GM12878 (cell line): ENCODE results near the gene SDK2.

ENCODE experiments used
- CREM ChIP-seq: IDR thresholded peaks from 2 replicates; pipeline ENCODE4 v1.6.1; 2014; ENCODE audit warnings: antibody characterized with exemption, low read depth
- EZH2 ChIP-seq: IDR thresholded peaks from 2 replicates; pipeline ENCODE4 v1.6.1; 2012; ENCODE audit warnings: low read depth, mild to moderate bottlenecking, control low read depth, inconsistent platforms, low read length, borderline replicate concordance; ENCODE audit not compliant: control insufficient read depth
- IRF3 ChIP-seq: fragments of 450-650 bp; IDR thresholded peaks from 2 replicates; pipeline ENCODE4 v1.6.1; 2014; ENCODE audit warnings: mild to moderate bottlenecking
- KAT2A ChIP-seq: conservative IDR thresholded peaks from 2 replicates; pipeline ENCODE4 v1.6.1; 2011; ENCODE audit warnings: low read depth, low read length; ENCODE audit not compliant: control insufficient read depth
- POLR2A ChIP-seq: IDR thresholded peaks from 2 replicates; pipeline ENCODE4 v1.6.1; 2011; ENCODE audit warnings: low read depth, mild to moderate bottlenecking, low read length
- ZNF384 ChIP-seq: IDR thresholded peaks from 2 replicates; pipeline ENCODE4 v1.6.1; 2012; ENCODE audit warnings: low read depth, mild to moderate bottlenecking, low read length, improper control_type of control experiment, borderline replicate concordance
- TF ChIP-seq, protein P1 (sequence below), 3 experiments: IDR thresholded peaks in 2 of 3; conservative IDR thresholded peaks in 1 of 3; 2 replicates each; pipeline ENCODE4 v1.5.1; 2011; ENCODE audit warnings: low read depth in 3 of 3, low read length in 3 of 3, mild to moderate bottlenecking in 3 of 3, control low read depth in 2 of 3, moderate library complexity in 2 of 3, inconsistent platforms in 1 of 3, mixed read lengths in 1 of 3; ENCODE audit not compliant: control insufficient read depth in 2 of 3, insufficient read depth in 1 of 3; ENCODE audit errors: extremely low read depth in 1 of 3

DNA sequence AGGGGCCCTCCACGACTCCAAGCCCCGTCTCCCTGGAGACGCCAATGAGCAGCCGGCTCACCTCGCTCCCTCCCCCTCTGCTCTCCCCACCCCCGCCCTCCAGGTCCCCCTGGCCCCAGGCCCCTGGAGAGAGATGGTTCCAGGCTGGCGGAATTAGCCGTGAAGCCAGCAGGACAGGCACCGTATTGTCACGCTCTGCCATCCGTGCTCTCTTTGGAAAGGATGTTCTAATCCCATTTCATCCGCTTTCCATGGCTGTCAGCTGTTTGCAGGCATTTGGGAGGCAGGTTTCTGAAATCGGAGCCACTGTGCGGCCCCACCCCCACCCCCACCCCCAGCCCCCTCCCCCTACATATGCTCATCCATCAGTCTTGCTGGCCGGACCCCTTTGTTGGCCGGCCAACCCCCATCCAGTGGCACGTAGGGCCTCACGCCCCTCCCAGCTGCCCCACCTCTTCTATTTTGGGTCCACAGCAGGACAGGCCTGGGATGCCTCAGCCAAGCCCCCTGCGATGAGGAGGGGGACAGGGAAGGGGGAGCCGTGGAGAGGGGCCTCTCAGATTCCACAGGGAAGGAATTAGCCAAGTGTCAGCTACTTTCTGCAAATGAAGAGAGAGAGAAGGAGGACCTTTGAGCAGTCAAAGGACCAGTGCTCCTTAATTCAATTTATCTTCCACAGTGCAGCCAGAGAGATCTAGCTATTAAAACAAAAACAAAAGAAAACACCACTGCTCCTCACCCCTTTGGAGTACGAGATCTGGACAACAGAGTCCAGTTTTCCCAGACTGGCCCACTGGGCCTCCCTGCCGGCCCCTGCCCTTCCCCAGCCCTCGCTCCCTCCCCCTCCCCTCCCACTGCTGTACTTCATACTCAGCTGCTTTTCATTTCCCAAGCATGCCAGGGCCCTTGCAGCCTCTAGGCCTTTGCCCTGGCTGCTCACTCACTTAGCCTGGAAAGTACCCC lies 30.7 kb downstream of the SDK2 start:
- TF ChIP-seq, protein P1, sequence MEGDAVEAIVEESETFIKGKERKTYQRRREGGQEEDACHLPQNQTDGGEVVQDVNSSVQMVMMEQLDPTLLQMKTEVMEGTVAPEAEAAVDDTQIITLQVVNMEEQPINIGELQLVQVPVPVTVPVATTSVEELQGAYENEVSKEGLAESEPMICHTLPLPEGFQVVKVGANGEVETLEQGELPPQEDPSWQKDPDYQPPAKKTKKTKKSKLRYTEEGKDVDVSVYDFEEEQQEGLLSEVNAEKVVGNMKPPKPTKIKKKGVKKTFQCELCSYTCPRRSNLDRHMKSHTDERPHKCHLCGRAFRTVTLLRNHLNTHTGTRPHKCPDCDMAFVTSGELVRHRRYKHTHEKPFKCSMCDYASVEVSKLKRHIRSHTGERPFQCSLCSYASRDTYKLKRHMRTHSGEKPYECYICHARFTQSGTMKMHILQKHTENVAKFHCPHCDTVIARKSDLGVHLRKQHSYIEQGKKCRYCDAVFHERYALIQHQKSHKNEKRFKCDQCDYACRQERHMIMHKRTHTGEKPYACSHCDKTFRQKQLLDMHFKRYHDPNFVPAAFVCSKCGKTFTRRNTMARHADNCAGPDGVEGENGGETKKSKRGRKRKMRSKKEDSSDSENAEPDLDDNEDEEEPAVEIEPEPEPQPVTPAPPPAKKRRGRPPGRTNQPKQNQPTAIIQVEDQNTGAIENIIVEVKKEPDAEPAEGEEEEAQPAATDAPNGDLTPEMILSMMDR (IDR thresholded peaks at IDR 0.05 in 2 of 3, conservative IDR thresholded peaks at IDR 0.05 in 1 of 3; ENCODE audit: control insufficient read depth in 2 of 3, extremely low read depth in 1 of 3, insufficient read depth in 1 of 3, low read depth in 3 of 3, low read length in 3 of 3), result no peak
- no peak for TF ChIP-seq IRF3
- no peak for TF ChIP-seq ZNF384
- no peak for TF ChIP-seq POLR2A
- TF ChIP-seq KAT2A, result no peak
- TF ChIP-seq EZH2, result no peak
- no peak for TF ChIP-seq CREM
